K562 (cell line): ENCODE measurements around the gene FST. TPM values are rescaled to one million over a fixed set of nuclear protein-coding genes. Genes with fewer than 3 reads are reported as not detected.

Source experiments
- ATAC-seq: fragments of 200-7000 bp; cut with Tn5 transposase; 3 replicates; pipeline ENCODE4 v1.9.1; 2020; ENCODE audit warnings: moderate library complexity
- BruUV-seq: library from RNA; stranded (reverse); fragments of 400-500 nt; replicated peaks from 2 replicates; lab custom pipeline; 2021; lab: Mats Ljungman, UMichigan
- CTCF ChIA-PET: fragments of 300-600 bp; formaldehyde crosslinking; extraction: SDS; loops from one replicate; lab custom pipeline; 2021; ENCODE audit warnings: low intra/inter-chr PET ratio; lab: Yijun Ruan, JAX
- POLR2A ChIA-PET: fragments of 300-600, 350-650 bp; sonication (Branson Sonifier 250); formaldehyde crosslinking; extraction: SDS; loops from one replicate; lab custom pipeline; 2021; ENCODE audit warnings: antibody characterized with exemption, inconsistent platforms; lab: Yijun Ruan, JAX
- DNase-seq, 4 experiments: peaks; one replicate each; pipeline versions ENCODE4 v3.0.0 to v3.0.0-alpha.2; 2011 to 2018; ENCODE audit warnings: low spot score in 3 of 4, mixed read lengths in 3 of 4; ENCODE audit errors: extremely low read depth in 1 of 4
- FAIRE-seq: peaks from 2 replicates; lab custom pipeline; 2011; peaks lifted over from hg19 to GRCh38; lab: Jason Lieb, UNC
- H2AFZ ChIP-seq: 2 replicates; pipeline ENCODE4 v1.6.0; 2011; ENCODE audit warnings: low read depth, low read length, control low read depth, inconsistent platforms
- H3K27ac ChIP-seq: fragments of 200-600 bp; 3 replicates; pipeline ENCODE4 v1.8.0; 2011; ENCODE audit warnings: low read depth, mild to moderate bottlenecking, control low read depth, inconsistent platforms, low read length, moderate library complexity, mixed read lengths; ENCODE audit errors: extremely low read depth
- H3K27me3 ChIP-seq, 2 experiments: fragments of 300-600 bp in 1 of 2; 2 replicates in 1 of 2; 3 replicates in 1 of 2; pipeline versions ENCODE4 v1.6.0 to v1.8.0; 2011; ENCODE audit warnings: inconsistent platforms in 2 of 2, low read length in 2 of 2, mild to moderate bottlenecking in 1 of 2, mixed read lengths in 1 of 2, moderate library complexity in 1 of 2; ENCODE audit not compliant: control insufficient read depth in 2 of 2, insufficient read depth in 2 of 2
- H3K36me3 ChIP-seq: fragments of 300-600 bp; 3 replicates; pipeline ENCODE4 v1.8.0; 2011; ENCODE audit warnings: mild to moderate bottlenecking, low read length, inconsistent platforms; ENCODE audit not compliant: control insufficient read depth, insufficient read depth
- H3K4me1 ChIP-seq, 2 experiments: fragments of 200-600 bp in 1 of 2; replicated peaks in 1 of 2; 2 replicates in 1 of 2; 3 replicates in 1 of 2; pipeline versions ENCODE4 v1.5.1 to v1.8.0; 2011; ENCODE audit warnings: inconsistent platforms in 2 of 2, low read length in 2 of 2, mild to moderate bottlenecking in 1 of 2, mixed read lengths in 1 of 2, moderate library complexity in 1 of 2; ENCODE audit not compliant: control insufficient read depth in 2 of 2, insufficient read depth in 2 of 2
- H3K4me2 ChIP-seq: 2 replicates; pipeline ENCODE4 v1.6.1; 2011; ENCODE audit warnings: low read length, control low read depth, inconsistent platforms, mixed read lengths; ENCODE audit not compliant: insufficient read depth
- H3K4me3 ChIP-seq: fragments of 200-600 bp; sonication (generic), shearing (Covaris generic); 2 replicates; pipeline ENCODE4 v1.5.1; 2016; ENCODE audit warnings: control low read depth, inconsistent platforms
- H3K79me2 ChIP-seq: fragments of 200-600 bp; 3 replicates; pipeline ENCODE4 v1.8.0; 2011; ENCODE audit warnings: low read length, inconsistent platforms; ENCODE audit not compliant: control insufficient read depth, insufficient read depth
- H3K9ac ChIP-seq, 2 experiments: 2 replicates each; pipeline versions ENCODE4 v1.6.0 to v1.6.1; 2011; ENCODE audit warnings: low read depth in 2 of 2, low read length in 2 of 2, control low read depth in 1 of 2, inconsistent platforms in 1 of 2, mild to moderate bottlenecking in 1 of 2, mixed read lengths in 1 of 2; ENCODE audit not compliant: insufficient read depth in 1 of 2
- H3K9me1 ChIP-seq: one replicate; pipeline ENCODE4 v1.6.0; 2011; ENCODE audit warnings: inconsistent platforms, mild to moderate bottlenecking, low read length, moderate library complexity; ENCODE audit not compliant: control insufficient read depth, insufficient read depth
- H3K9me3 ChIP-seq: replicated peaks from 2 replicates; pipeline ENCODE4 v1.5.1; 2011; ENCODE audit warnings: low read depth, low read length, inconsistent platforms; ENCODE audit not compliant: control insufficient read depth, insufficient read depth
- H4K20me1 ChIP-seq: replicated peaks from 2 replicates; pipeline ENCODE4 v1.6.1; 2011; ENCODE audit warnings: low read length, inconsistent platforms, mixed read lengths; ENCODE audit not compliant: control insufficient read depth, insufficient read depth
- BHLHE40 ChIP-seq: IDR thresholded peaks from 2 replicates; pipeline ENCODE4 v1.6.1; 2011; ENCODE audit warnings: low read length, improper control_type of control experiment
- CBX3 ChIP-seq, 2 experiments: IDR thresholded peaks; 1 replicate in 1 of 2; 2 replicates in 1 of 2; pipeline ENCODE4 v1.6.1; 2012; ENCODE audit warnings: inconsistent platforms in 2 of 2, low read length in 2 of 2, borderline replicate concordance in 1 of 2, control low read depth in 1 of 2
- ELF4 ChIP-seq: fragments of 450-650 bp; formaldehyde crosslinking; IDR thresholded peaks from 2 replicates; pipeline ENCODE4 v1.4.0; 2022; ENCODE audit warnings: missing genetic modification characterization
- HNRNPH1 ChIP-seq: fragments of 200-400 bp; formaldehyde crosslinking; optimal IDR thresholded peaks from 2 replicates; pipeline ENCODE3; 2017; ENCODE audit warnings: low read depth, mild to moderate bottlenecking, low read length, moderate library complexity
- NKRF ChIP-seq: fragments of 450-650 bp; IDR thresholded peaks from 2 replicates; pipeline ENCODE4 v1.6.1; 2016; ENCODE audit warnings: borderline replicate concordance
- RNF2 ChIP-seq: sonication (generic); IDR thresholded peaks from 2 replicates; pipeline ENCODE4 v1.6.1; 2016
- SIX5 ChIP-seq, 2 experiments: IDR thresholded peaks; 2 replicates each; pipeline ENCODE4 v1.6.1; 2011; ENCODE audit warnings: low read length in 2 of 2, borderline replicate concordance in 1 of 2, low read depth in 1 of 2, mild to moderate bottlenecking in 1 of 2, moderate library complexity in 1 of 2; ENCODE audit not compliant: insufficient read depth in 1 of 2
- WGBS: fragments of 100-300 bp; shearing (Covaris generic); methylation state at CpG from one replicate; pipeline ENCODE4 v1.1.6; 2016; ENCODE audit warnings: low coverage, mixed read lengths; ENCODE audit not compliant: insufficient coverage; ENCODE audit errors: missing lambda C conversion rate; 5-methylcytosine and 5-hydroxymethylcytosine counted together
- in situ Hi-C: fragments of 300-500 bp; cut with MboI; formaldehyde crosslinking; loops from 4 replicates; pipeline ENCODE4 v1.15.0; 2018; ENCODE audit warnings: inconsistent platforms, mixed read lengths
- intact Hi-C: fragments of 100-400 bp; cut with micrococcal nuclease; formaldehyde crosslinking; loops from 2 replicates; pipeline ENCODE4 v1.14.2; 2022
- polyA plus RNA-seq, 8 experiments: library from polyadenylated mRNA; depleted of rRNA in 4 of 8; stranded (reverse) in 5 of 8; unstranded in 3 of 8; fragments of >200 nt; fragmentation: Nextera tagmentation in 2 of 8; fragmentation: Illumina TruSeq in 1 of 8; extraction: Ambion mirVana in 2 of 8; extraction: Trizol in 1 of 8; gene quantifications; 2 replicates each; pipeline versions ENCODE4 v1.2.1 to v1.2.3, GENCODE V29; 2011 to 2014; ENCODE audit warnings: inconsistent platforms in 1 of 8, missing spikeins in 1 of 8
- total RNA-seq, 7 experiments: library from RNA; depleted of rRNA in 6 of 7; stranded (reverse); fragments of >200 nt in 6 of 7; fragmentation: Illumina TruSeq in 2 of 7; extraction: Trizol in 2 of 7; gene quantifications; 2 replicates each; pipeline versions ENCODE4 v1.2.1 to v1.2.3, GENCODE V29; 2011 to 2021; ENCODE audit warnings: low replicate concordance in 1 of 7
- TF ChIP-seq, protein P1 (sequence below): fragments of 250-450 bp; sonication (Bioruptor Pico); IDR thresholded peaks from 2 replicates; pipeline ENCODE4 v1.4.0; 2020; ENCODE audit warnings: mild to moderate bottlenecking
- TF ChIP-seq, protein P2 (sequence below): fragments of 450-650 bp; IDR thresholded peaks from 2 replicates; pipeline ENCODE4 v1.6.1; 2018; ENCODE audit warnings: mild to moderate bottlenecking, low read depth; ENCODE audit not compliant: partially characterized antibody

The FST gene
- total and polyA plus RNA-seq, 9 of the 15 experiments (the other 6 are each of a cell fraction or from before 2014, with no cell fraction given): 0.03 to 0.27 TPM; not detected in 7

GRCh38 chr5:53448851-53449250 is 31.6 kb upstream of the FST start:
- no peaks in the 10 kb centered on the region for H4K20me1 ChIP-seq
- CTCF ChIA-PET: no interaction called here
- H3K4me3 ChIP-seq: no peak overlapping the region
- no peaks in the 10 kb centered on the region for H3K4me1 ChIP-seq
- ATAC-seq (no peak), FAIRE-seq (no peak), DNase-seq (no peak)
- no peaks in the 10 kb centered on the region for H3K9me1 ChIP-seq
- no peaks in the 10 kb centered on the region for H3K9me3 ChIP-seq
- no peak overlapping the region for H3K9ac ChIP-seq
- intact Hi-C loops (no loop called here), in situ Hi-C loops (loop anchor here (25.0 kb wide), 3 partner anchors 763 to 1438 kb away; no protein-coding TSS in a partner anchor)
- no peak overlapping the region for H3K27ac ChIP-seq
- H3K36me3 ChIP-seq: no peaks in the 10 kb centered on the region
- POLR2A ChIA-PET: interaction anchor here (0.6 kb wide), 1 partner anchor 214 kb away, joined by 4 read pairs; no protein-coding TSS in a partner anchor
- BruUV-seq: no TSS peak
- 0% methylated on average over 1 of the region's 1 CpG for WGBS
- no peak overlapping the region for H2AFZ ChIP-seq
- H3K4me2 ChIP-seq: no peak overlapping the region
- no peaks in the 10 kb centered on the region for H3K79me2 ChIP-seq
- peaks cover 0 to 2% of the 10 kb centered on the region in 2 experiments; a peak in 1 of 5 replicates for H3K27me3 ChIP-seq
- TF ChIP-seq NKRF (no peak), HNRNPH1 (no peak), RNF2 (no peak), BHLHE40 (no peak), SIX5 (IDR thresholded peaks at IDR 0.05; ENCODE audit: borderline replicate concordance in 1 of 2, insufficient read depth in 1 of 2, low read depth in 1 of 2, low read length in 2 of 2) (no peak), ELF4 (CRISPR knock-in tag) (no peak), CBX3 (IDR thresholded peaks at IDR 0.05; ENCODE audit: borderline replicate concordance in 1 of 2, low read length in 2 of 2) (no peak)
- TF ChIP-seq, protein P1, sequence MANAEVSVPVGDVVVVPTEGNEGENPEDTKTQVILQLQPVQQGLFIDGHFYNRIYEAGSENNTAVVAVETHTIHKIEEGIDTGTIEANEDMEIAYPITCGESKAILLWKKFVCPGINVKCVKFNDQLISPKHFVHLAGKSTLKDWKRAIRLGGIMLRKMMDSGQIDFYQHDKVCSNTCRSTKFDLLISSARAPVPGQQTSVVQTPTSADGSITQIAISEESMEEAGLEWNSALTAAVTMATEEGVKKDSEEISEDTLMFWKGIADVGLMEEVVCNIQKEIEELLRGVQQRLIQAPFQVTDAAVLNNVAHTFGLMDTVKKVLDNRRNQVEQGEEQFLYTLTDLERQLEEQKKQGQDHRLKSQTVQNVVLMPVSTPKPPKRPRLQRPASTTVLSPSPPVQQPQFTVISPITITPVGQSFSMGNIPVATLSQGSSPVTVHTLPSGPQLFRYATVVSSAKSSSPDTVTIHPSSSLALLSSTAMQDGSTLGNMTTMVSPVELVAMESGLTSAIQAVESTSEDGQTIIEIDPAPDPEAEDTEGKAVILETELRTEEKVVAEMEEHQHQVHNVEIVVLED (CRISPR knock-in tag): no peak
- TF ChIP-seq, protein P2, sequence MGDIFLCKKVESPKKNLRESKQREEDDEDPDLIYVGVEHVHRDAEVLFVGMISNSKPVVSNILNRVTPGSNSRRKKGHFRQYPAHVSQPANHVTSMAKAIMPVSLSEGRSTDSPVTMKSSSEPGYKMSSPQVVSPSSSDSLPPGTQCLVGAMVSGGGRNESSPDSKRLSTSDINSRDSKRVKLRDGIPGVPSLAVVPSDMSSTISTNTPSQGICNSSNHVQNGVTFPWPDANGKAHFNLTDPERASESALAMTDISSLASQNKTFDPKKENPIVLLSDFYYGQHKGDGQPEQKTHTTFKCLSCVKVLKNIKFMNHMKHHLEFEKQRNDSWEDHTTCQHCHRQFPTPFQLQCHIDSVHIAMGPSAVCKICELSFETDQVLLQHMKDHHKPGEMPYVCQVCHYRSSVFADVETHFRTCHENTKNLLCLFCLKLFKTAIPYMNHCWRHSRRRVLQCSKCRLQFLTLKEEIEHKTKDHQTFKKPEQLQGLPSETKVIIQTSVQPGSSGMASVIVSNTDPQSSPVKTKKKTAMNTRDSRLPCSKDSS: no peak
